GM06990 (cell line): Measurements from ENCODE around the gene C19orf25.

Experiments used
- DNase-seq: peaks from one replicate; pipeline ENCODE4 v3.0.0-alpha.2; 2011; ENCODE audit not compliant: insufficient read length; ENCODE audit errors: extremely low read depth
- H3K27me3 ChIP-seq: replicated peaks from 2 replicates; pipeline ENCODE4 v1.6.0; 2011; ENCODE audit warnings: low read length; ENCODE audit not compliant: control insufficient read depth, insufficient read depth
- H3K36me3 ChIP-seq: 2 replicates; pipeline ENCODE4 v1.5.1; 2011; ENCODE audit warnings: low read length; ENCODE audit not compliant: control insufficient read depth, insufficient read depth
- H3K4me3 ChIP-seq: replicated peaks from 2 replicates; pipeline ENCODE4 v1.5.1; 2011; ENCODE audit warnings: low read depth, mild to moderate bottlenecking, control low read depth, low read length
- TF ChIP-seq, protein P1 (sequence below): IDR thresholded peaks from 2 replicates; pipeline ENCODE4 v1.5.1; 2011; ENCODE audit warnings: low read length, control low read depth, mild to moderate bottlenecking, inconsistent platforms; ENCODE audit not compliant: insufficient read depth, poor library complexity, severe bottlenecking

C19orf25 gene

DNA sequence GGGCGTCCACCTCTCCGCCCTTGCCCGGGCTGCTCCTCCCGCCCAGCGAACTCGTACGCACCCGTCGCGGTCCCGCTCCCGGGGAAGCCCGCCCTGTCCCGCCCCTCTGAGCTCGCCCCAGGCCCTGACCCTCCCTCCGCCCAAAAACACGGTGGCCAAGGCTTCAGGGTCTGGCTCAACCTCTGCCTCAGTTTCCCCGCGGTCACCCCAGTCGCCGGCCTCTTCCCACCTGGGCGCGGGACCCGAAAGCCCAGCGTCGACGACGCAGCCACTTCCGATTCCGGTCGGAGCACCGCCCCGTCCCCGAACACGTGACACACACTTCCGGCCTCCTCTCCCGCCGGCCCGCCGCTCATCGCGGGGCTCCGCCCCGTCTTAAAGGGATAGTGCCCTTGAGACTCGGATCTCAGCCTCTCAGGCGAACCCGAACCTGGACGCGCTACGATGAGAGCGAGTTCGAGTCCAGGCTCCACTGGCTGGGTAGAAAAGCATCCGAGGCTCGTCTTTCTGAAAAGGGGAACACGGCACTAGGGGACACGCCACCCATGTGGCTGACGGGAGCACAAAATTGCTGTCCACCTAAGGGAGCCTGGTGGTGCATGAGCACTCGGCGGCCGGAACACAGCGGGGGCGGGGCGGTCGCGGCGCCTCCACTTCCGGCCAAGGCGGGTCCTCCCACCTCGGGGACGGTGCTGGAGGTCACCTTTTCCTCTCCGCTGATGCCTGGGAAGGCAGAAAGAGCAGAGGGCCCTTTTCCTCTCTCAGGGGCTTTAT is at the start of gene C19orf25:
Gene C19orf25 (minus strand): TSS at position 282 of the 774 bp plus-strand sequence. CDS start 312 bp downstream, outside the sequence.
- DNase-seq = peak; percentile 96
- TF ChIP-seq, protein P1, sequence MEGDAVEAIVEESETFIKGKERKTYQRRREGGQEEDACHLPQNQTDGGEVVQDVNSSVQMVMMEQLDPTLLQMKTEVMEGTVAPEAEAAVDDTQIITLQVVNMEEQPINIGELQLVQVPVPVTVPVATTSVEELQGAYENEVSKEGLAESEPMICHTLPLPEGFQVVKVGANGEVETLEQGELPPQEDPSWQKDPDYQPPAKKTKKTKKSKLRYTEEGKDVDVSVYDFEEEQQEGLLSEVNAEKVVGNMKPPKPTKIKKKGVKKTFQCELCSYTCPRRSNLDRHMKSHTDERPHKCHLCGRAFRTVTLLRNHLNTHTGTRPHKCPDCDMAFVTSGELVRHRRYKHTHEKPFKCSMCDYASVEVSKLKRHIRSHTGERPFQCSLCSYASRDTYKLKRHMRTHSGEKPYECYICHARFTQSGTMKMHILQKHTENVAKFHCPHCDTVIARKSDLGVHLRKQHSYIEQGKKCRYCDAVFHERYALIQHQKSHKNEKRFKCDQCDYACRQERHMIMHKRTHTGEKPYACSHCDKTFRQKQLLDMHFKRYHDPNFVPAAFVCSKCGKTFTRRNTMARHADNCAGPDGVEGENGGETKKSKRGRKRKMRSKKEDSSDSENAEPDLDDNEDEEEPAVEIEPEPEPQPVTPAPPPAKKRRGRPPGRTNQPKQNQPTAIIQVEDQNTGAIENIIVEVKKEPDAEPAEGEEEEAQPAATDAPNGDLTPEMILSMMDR = no peak
- no peaks in the 10 kb centered on the region for H3K27me3 ChIP-seq
- peaks cover 9% of the 10 kb centered on the region for H3K36me3 ChIP-seq
- peak within 1 kb of the TSS; percentile 89 for H3K4me3 ChIP-seq

DNA sequence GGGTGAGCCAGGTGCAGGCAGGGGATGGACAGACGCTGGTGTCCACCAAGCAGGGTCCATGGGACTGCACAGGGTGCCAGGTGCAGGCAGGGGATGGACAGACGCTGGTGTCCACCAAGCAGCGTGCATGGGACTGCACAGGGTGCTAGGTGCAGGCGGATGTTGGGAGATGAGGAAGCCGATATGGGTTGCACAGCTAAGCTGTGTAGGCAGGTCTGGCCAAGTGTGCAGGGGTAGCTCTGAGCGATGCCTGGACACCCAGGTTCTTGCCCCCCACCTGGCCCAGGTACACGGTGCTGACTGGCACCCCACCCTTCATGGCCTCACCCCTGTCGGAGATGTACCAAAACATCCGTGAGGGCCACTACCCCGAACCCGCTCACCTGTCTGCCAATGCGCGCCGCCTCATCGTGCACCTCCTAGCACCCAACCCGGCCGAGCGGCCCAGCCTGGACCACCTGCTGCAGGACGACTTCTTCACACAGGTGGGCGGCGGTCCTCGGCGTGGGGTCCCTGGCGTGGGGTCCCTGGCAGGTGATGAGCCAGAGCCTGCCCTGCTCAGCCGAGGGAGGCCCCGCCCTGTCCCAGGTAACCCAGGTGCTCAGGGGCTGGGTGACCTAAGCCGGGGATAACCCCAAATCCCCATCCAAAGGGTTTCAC is 48.8 kb upstream of the C19orf25 start:
- DNase-seq = no peak
- Histone ChIP-seq H3K36me3 (no peaks in the 10 kb centered on the region), H3K4me3 (no peak overlapping the region), H3K27me3 (no peaks in the 10 kb centered on the region; the same call in 1 of the 2 replicates)
- TF ChIP-seq, protein P1 = no peak

DNA sequence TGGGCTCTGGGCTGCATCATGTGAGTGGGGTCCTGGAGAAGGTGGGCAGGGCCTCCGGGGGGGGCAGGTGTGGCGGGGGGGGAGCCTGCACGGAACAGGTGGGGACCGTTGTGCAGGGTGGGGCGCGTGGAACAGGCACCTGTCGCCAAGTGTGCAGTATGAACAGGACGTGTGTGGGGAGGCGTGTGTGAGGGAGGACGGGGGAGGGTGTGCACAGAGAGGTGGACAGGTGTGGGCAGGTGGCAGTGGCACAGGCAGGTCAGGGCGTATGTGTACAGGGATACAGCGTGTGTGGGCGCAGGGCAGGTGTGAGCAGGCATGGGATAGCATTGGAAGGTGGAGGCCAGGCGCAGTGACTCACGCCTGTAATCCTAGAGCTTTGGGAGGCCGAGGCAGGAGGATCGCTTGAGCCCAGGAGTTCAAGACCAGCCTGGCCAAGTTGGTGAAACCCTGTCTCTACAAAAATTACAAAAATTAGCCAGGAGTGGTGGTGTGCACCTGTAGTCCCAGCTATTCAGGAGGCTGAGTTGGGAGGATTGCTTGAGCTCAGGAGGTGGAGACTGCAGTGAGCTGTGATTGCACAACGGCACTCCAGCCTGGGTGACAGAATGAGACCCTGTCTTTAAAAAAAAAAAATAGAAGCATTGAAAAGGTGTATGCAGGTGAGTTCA is 48.1 kb upstream of the C19orf25 start:
- no peaks in the 10 kb centered on the region; the same call in 1 of the 2 replicates for H3K27me3 ChIP-seq
- no peak for DNase-seq
- TF ChIP-seq, protein P1 = no peak

DNA sequence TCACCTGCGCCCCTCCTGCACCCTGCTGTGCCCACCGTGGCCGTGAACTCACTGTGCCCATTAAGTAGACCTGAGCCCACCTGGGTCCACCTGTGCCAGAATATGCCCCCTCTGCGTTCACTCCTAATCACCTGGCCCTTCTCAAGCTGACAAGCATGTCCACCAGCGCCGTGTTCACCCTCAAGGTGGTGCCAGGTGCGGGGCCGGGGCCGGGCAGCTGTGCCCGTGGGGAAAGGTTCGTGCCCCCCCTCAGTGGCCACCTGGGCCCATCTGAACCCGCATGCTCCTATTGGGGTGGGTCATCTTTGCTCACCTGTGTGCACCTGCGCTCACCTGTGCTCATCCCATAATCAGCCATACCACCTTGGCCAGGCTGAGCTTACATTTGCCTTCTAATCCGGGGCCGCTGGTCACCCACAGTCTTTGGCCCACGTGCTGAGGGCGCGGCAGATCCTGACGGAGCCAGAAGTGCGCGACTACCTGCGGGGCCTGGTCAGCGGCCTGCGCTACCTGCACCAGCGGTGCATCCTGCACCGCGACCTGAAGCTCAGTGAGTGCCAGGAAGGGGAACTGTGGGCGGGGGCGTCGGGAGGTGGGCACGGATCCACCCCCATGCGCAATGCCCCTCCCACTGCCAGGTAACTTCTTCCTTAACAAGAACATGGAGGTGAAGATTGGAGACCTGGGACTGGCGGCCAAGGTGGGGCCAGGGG is 47.2 kb upstream of the C19orf25 start:
- Histone ChIP-seq H3K4me3 (no peak overlapping the region), H3K27me3 (no peaks in the 10 kb centered on the region; the same call in 1 of the 2 replicates), H3K36me3 (no peaks in the 10 kb centered on the region)
- DNase-seq = no peak
- TF ChIP-seq, protein P1 = no peak

More for the DNA sequence above, 48.1 kb upstream of the C19orf25 start:
- Histone ChIP-seq H3K4me3 (no peak overlapping the region), H3K36me3 (no peaks in the 10 kb centered on the region)

DNA sequence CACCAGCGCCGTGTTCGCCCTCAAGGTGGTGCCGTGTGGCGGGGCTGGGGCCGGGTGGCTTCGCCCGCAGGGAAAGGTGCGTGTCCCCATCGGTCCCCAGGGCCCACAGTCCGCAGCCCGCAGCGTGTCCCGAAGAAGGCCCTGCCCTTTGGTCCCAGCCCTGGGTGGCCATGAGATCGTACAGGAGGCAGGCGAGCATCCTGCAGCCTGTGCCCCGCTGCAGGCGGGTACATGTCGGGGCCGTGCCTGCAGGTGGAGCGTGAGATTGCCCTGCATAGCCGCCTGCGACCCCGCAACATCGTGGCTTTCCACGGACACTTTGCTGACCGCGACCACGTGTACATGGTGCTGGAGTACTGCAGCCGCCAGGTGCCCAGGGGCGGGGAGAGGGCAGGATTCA is 46.3 kb upstream of the C19orf25 start:
- H3K4me3 ChIP-seq = no peak overlapping the region
- TF ChIP-seq, protein P1 = no peak
- DNase-seq = no peak
- no peaks in the 10 kb centered on the region for H3K36me3 ChIP-seq
- H3K27me3 ChIP-seq = no peaks in the 10 kb centered on the region; the same call in 1 of the 2 replicates
